ENCODE measurements around the gene PARL.

The PARL gene

DNA sequence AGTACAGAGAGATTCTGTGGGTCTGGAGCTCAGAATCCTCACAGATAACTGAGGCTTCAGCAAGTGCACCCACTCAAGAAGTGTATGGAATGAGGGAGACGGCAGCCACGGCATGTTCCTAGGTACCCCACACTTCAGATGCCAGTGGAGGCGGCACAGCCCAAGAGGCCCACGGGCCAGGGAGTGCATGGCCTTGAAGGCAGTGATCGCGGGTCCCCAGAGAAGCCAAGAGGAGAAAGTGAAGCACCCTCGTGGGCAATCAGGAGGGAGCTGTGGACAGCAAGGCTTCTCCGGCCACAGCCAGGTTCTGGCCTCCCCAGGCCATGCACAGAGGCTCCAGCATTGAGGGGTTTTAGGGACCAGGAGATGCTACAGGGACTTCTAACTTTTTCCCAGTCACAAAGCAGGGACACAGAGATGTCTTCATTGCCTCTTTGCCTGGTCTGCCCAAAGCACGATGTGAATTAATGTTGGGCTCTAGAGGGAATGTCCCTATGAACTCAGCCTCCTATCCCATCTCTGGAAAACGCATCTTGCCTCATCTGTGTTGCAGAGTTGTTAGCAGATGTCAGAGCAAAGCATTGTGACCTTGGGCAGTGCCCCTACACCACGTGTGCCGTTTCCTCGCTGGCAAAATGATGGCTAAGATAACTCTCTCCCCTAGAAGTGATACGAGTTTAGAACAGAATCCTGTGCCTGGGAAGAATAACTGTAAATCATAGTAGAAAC lies 56.7 kb downstream of the PARL start:
- TF ChIP-seq, protein P1, sequence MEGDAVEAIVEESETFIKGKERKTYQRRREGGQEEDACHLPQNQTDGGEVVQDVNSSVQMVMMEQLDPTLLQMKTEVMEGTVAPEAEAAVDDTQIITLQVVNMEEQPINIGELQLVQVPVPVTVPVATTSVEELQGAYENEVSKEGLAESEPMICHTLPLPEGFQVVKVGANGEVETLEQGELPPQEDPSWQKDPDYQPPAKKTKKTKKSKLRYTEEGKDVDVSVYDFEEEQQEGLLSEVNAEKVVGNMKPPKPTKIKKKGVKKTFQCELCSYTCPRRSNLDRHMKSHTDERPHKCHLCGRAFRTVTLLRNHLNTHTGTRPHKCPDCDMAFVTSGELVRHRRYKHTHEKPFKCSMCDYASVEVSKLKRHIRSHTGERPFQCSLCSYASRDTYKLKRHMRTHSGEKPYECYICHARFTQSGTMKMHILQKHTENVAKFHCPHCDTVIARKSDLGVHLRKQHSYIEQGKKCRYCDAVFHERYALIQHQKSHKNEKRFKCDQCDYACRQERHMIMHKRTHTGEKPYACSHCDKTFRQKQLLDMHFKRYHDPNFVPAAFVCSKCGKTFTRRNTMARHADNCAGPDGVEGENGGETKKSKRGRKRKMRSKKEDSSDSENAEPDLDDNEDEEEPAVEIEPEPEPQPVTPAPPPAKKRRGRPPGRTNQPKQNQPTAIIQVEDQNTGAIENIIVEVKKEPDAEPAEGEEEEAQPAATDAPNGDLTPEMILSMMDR (IDR thresholded peaks at IDR 0.05; ENCODE audit: insufficient read depth, low read length, poor library complexity, severe bottlenecking), result no peak
- H3K27me3 ChIP-seq (replicated peaks; ENCODE audit: control insufficient read depth, insufficient read depth, low read length), result no peaks in the 10 kb centered on the region
- H3K4me3 ChIP-seq (replicated peaks; ENCODE audit: low read depth, low read length), result no peak overlapping the region
- no peak for DNase-seq (ENCODE audit: extremely low read depth, insufficient read length)
- H3K36me3 ChIP-seq (ENCODE audit: control insufficient read depth, insufficient read depth, low read length), result peaks cover 13% of the 10 kb centered on the region

- Histone ChIP-seq H3K4me3 (replicated peaks; ENCODE audit: low read depth, low read length) (no peak overlapping the region), H3K27me3 (replicated peaks; ENCODE audit: control insufficient read depth, insufficient read depth, low read length) (no peaks in the 10 kb centered on the region), H3K36me3 (ENCODE audit: control insufficient read depth, insufficient read depth, low read length) (peaks cover 8% of the 10 kb centered on the region; the same call in 1 of the 2 replicates)
- DNase-seq (ENCODE audit: extremely low read depth, insufficient read length), result no peak
- TF ChIP-seq, protein P1 (IDR thresholded peaks at IDR 0.05; ENCODE audit: insufficient read depth, low read length, poor library complexity, severe bottlenecking), result no peak
Observed at GRCh38 chr3:183826448-183827250, 58.0 kb downstream of the PARL start.

DNA sequence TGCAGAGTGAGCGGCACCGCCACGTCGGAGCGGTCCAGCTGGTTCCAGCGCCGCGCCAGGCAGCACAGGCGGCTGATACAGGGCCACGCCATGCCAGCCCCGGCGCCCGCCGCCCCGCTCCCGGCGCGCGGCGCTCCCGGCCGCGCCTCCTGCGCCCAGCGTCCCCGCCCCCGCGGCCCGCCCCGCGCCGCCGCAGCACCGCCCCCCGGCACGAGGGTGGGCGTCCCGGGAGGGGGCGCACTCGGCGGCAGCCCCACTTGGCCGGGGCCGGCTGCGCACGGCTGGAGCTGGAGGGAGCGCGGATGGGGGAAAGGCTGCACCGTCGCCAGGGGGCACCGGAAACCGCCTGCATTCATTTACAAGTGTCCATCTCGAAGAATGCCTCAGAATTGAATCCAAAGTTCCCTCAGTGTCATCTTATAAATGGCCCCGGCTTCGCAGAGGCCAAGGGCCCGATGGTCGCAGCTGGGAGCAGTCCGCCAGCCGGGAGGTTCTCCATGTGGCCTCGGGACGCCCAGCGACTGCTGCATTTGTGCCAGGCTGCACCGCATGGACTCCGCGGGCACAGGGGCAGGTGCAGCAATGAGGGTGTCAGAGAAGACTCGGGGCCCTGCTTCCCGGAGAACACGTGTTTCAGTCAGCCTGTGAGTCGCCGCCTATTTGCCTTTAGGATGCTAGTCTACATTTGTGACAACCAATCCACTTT lies 59.1 kb downstream of the PARL start, which contains the start of gene MAP6D1:
Gene MAP6D1 (minus strand): TSS at position 122 of the 706 bp plus-strand sequence. CDS start 30 bp downstream, at position 92.
- H3K27me3 ChIP-seq (replicated peaks; ENCODE audit: control insufficient read depth, insufficient read depth, low read length), result no peaks in the 10 kb centered on the region
- peaks cover 8% of the 10 kb centered on the region; the same call in 1 of the 2 replicates for H3K36me3 ChIP-seq (ENCODE audit: control insufficient read depth, insufficient read depth, low read length)
- TF ChIP-seq, protein P1 (IDR thresholded peaks at IDR 0.05; ENCODE audit: insufficient read depth, low read length, poor library complexity, severe bottlenecking), result peak; percentile 25
- H3K4me3 ChIP-seq (replicated peaks; ENCODE audit: low read depth, low read length), result peak within 1 kb of the TSS; percentile 66
- peak; percentile 59 for DNase-seq (ENCODE audit: extremely low read depth, insufficient read length)

GRCh38 chr3:183824761-183825455 lies 59.8 kb downstream of the PARL start:
- TF ChIP-seq, protein P1 (IDR thresholded peaks at IDR 0.05; ENCODE audit: insufficient read depth, low read length, poor library complexity, severe bottlenecking), result no peak
- Histone ChIP-seq H3K36me3 (ENCODE audit: control insufficient read depth, insufficient read depth, low read length) (peaks cover 3% of the 10 kb centered on the region; the same call in 1 of the 2 replicates), H3K4me3 (replicated peaks; ENCODE audit: low read depth, low read length) (peak overlapping the region; percentile 66), H3K27me3 (replicated peaks; ENCODE audit: control insufficient read depth, insufficient read depth, low read length) (no peaks in the 10 kb centered on the region)
- no peak for DNase-seq (ENCODE audit: extremely low read depth, insufficient read length)

DNA sequence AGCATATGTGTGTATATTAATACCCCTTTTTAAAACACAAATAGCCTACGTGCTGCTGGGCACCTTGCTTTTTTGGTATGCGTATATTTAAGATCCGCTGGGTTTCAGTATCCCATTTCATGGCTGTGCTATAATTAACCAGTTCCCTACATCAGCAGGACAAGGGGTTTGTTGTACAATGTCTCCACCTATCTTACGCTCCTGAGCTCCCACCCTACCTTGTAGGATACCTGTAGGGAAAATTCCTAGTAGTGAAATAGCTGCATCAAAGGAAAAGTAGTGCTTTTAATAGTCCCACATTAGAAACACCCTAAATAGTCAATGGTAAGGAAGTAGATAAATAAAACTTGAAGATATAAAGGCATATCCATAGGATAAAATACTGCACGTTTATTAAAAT lies 60.7 kb downstream of the PARL start:
- H3K27me3 ChIP-seq (replicated peaks; ENCODE audit: control insufficient read depth, insufficient read depth, low read length), result no peaks in the 10 kb centered on the region
- no peak overlapping the region; the same call in 1 of the 2 replicates for H3K4me3 ChIP-seq (replicated peaks; ENCODE audit: low read depth, low read length)
- H3K36me3 ChIP-seq (ENCODE audit: control insufficient read depth, insufficient read depth, low read length), result no peaks in the 10 kb centered on the region
- no peak for DNase-seq (ENCODE audit: extremely low read depth, insufficient read length)
- TF ChIP-seq, protein P1 (IDR thresholded peaks at IDR 0.05; ENCODE audit: insufficient read depth, low read length, poor library complexity, severe bottlenecking), result no peak
